ENCODE measurements around the gene MAP4K3. TPM values are rescaled to one million over a fixed set of nuclear protein-coding genes. Genes with fewer than 3 reads are reported as not detected.

MAP4K3 gene
- total and polyA plus RNA-seq, 2 of the 4 experiments (the other 2 are of a cell fraction) = 13.2 to 32.6 TPM

DNA sequence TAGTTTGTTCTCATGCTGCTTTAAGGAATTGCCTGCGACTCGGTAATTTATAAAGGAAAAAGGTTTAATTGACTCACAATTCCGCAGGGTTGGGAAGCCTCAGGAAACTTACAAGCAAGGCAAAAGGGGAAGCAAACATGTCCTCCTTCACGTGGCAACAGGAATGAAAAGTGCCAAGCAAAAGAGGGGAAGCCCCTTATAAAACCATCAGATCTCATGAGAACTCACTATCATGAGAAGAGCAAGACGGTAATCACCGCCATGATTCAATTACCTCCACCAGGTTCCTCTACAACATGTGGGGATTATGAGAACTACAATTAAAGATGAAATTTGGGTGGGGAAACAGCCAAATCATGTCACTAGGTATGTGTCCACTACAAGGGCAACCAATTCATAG is 53.9 kb downstream of the MAP4K3 start:
- 100% methylated on average over 2 of the region's 6 CpGs; no CpG with 5 or more reads in 1 of the 2 experiments for WGBS, 2 experiments (ENCODE audit: extremely low coverage in 2 of 2, insufficient read length in 1 of 2)
- POLR2A ChIA-PET (ENCODE audit: unreplicated experiment) = no interaction called here
- no peak overlapping the region for H2BK15ac ChIP-seq (ENCODE audit: low read depth, low read length)

More for the DNA sequence above, 53.9 kb downstream of the MAP4K3 start:
- Histone ChIP-seq H3K14ac (replicated peaks; ENCODE audit: low read depth, low read length) (no peak overlapping the region), H3K4me2 (ENCODE audit: low read depth, low read length) (no peak overlapping the region), H3K4me1 (ENCODE audit: control insufficient read depth, insufficient read depth, low read length) (peaks cover 6% of the 10 kb centered on the region), H3K27ac (ENCODE audit: insufficient read depth, low read length) (no peak overlapping the region), H4K91ac (ENCODE audit: insufficient read depth, low read depth, low read length) (no peak overlapping the region), H4K5ac (ENCODE audit: low read depth, low read length) (no peak overlapping the region), H3K27me3 (ENCODE audit: control insufficient read depth, insufficient read depth, low read length) (no peaks in the 10 kb centered on the region), H3K18ac (ENCODE audit: low read depth, low read length) (no peak overlapping the region), H3K56ac (ENCODE audit: extremely low read depth, insufficient read depth, low read length) (no peak overlapping the region), H2AFZ (replicated peaks; ENCODE audit: low read length, poor library complexity) (no peak overlapping the region), H2BK120ac (ENCODE audit: low read depth, low read length) (no peak overlapping the region), H2AK5ac (ENCODE audit: low read depth, low read length) (no peak overlapping the region), H2BK5ac (ENCODE audit: low read depth, low read length, poor library complexity, severe bottlenecking) (no peak overlapping the region), H2AK9ac (replicated peaks; ENCODE audit: low read depth, low read length, poor library complexity) (no peak overlapping the region), H3K4ac (ENCODE audit: low read depth, low read length) (no peak overlapping the region), H4K20me1 (ENCODE audit: insufficient read depth, low read length) (peaks cover 53% of the 10 kb centered on the region), H3K9me1 (ENCODE audit: insufficient read depth, low read length) (peaks cover 6% of the 10 kb centered on the region; the same call in 1 of the 2 replicates), H4K8ac (ENCODE audit: low read depth in 2 of 2, low read length in 2 of 2) (no peak overlapping the region), H3K79me1 (ENCODE audit: low read depth in 1 of 2, low read length in 2 of 2) (peaks cover 13 to 66% of the 10 kb centered on the region in 2 experiments), H2BK20ac (ENCODE audit: low read depth, low read length) (no peak overlapping the region), H3K36me3 (ENCODE audit: control insufficient read depth, insufficient read depth, low read length) (no peaks in the 10 kb centered on the region), H3K4me3 (ENCODE audit: insufficient read depth, low read depth, low read length) (no peak overlapping the region), H3K9ac (ENCODE audit: low read depth, low read length) (no peak overlapping the region), H3K9me3 (ENCODE audit: control insufficient read depth, insufficient read depth, low read length) (peaks cover 3% of the 10 kb centered on the region; the same call in 1 of the 2 replicates), H3K23ac (ENCODE audit: low read depth, low read length) (no peak overlapping the region)
- DNase-seq (no peak), ATAC-seq (ENCODE audit: low read depth) (no peak)
- intact Hi-C loops (cut with micrococcal nuclease) (no loop called here), in situ Hi-C loops (cut with MboI; ENCODE audit: low sequenced_read_pairs) (no loop called here), dilution Hi-C loops (cut with HindIII; ENCODE audit: low sequenced_read_pairs, unreplicated experiment) (no loop called here)
- CTCF ChIA-PET = no interaction called here
- no peak for TF ChIP-seq RAD21 (IDR thresholded peaks at IDR 0.05; ENCODE audit: low read length)
- TF ChIP-seq, protein P1, sequence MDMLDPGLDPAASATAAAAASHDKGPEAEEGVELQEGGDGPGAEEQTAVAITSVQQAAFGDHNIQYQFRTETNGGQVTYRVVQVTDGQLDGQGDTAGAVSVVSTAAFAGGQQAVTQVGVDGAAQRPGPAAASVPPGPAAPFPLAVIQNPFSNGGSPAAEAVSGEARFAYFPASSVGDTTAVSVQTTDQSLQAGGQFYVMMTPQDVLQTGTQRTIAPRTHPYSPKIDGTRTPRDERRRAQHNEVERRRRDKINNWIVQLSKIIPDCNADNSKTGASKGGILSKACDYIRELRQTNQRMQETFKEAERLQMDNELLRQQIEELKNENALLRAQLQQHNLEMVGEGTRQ (IDR thresholded peaks at IDR 0.05; ENCODE audit: low read depth, low read length) = no peak
- TF ChIP-seq, protein P2, sequence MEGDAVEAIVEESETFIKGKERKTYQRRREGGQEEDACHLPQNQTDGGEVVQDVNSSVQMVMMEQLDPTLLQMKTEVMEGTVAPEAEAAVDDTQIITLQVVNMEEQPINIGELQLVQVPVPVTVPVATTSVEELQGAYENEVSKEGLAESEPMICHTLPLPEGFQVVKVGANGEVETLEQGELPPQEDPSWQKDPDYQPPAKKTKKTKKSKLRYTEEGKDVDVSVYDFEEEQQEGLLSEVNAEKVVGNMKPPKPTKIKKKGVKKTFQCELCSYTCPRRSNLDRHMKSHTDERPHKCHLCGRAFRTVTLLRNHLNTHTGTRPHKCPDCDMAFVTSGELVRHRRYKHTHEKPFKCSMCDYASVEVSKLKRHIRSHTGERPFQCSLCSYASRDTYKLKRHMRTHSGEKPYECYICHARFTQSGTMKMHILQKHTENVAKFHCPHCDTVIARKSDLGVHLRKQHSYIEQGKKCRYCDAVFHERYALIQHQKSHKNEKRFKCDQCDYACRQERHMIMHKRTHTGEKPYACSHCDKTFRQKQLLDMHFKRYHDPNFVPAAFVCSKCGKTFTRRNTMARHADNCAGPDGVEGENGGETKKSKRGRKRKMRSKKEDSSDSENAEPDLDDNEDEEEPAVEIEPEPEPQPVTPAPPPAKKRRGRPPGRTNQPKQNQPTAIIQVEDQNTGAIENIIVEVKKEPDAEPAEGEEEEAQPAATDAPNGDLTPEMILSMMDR (conservative IDR thresholded peaks at IDR 0.05; ENCODE audit: low read depth, low read length) = no peak
- no TSS peak for BruUV-seq (replicated peaks)

Measured in IMR-90 (cell line).